ENCODE data around the gene HDAC11.

Gene HDAC11

DNA sequence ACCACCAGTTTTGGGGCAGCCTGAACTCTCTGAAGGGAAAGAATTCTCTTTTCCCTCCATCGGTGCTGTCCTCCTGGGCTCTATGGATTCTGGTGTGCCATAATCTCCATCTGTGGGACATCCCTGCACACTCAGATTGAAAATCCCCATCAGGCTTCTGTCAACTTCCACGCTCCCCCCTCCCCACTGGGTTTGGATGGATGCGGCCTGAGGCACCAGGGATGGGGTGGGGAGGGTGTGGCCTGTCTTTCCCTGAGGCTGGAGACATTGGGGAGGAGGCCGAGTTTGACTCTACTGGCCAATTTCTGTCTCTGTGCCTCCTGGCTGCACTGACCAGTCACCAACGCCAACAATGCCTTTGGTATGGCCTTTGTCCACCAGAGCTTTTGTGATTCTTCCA, 52.5 kb downstream of the HDAC11 start:
- TF ChIP-seq, protein P1, sequence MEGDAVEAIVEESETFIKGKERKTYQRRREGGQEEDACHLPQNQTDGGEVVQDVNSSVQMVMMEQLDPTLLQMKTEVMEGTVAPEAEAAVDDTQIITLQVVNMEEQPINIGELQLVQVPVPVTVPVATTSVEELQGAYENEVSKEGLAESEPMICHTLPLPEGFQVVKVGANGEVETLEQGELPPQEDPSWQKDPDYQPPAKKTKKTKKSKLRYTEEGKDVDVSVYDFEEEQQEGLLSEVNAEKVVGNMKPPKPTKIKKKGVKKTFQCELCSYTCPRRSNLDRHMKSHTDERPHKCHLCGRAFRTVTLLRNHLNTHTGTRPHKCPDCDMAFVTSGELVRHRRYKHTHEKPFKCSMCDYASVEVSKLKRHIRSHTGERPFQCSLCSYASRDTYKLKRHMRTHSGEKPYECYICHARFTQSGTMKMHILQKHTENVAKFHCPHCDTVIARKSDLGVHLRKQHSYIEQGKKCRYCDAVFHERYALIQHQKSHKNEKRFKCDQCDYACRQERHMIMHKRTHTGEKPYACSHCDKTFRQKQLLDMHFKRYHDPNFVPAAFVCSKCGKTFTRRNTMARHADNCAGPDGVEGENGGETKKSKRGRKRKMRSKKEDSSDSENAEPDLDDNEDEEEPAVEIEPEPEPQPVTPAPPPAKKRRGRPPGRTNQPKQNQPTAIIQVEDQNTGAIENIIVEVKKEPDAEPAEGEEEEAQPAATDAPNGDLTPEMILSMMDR (IDR thresholded peaks at IDR 0.05; ENCODE audit: borderline replicate concordance, control extremely low read depth, extremely low read depth, insufficient read depth, missing control alignments): no peak
- in situ Hi-C loops (cut with MboI; ENCODE audit: low sequenced_read_pairs, unreplicated experiment): no loop called here
- no peak for DNase-seq (ENCODE audit: low spot score)

GRCh38 chr3:13533885-13534301, 53.8 kb downstream of the HDAC11 start:
- in situ Hi-C loops (cut with MboI; ENCODE audit: low sequenced_read_pairs, unreplicated experiment): no loop called here
- no peak for DNase-seq (ENCODE audit: low spot score)
- TF ChIP-seq, protein P1 (IDR thresholded peaks at IDR 0.05; ENCODE audit: borderline replicate concordance, control extremely low read depth, extremely low read depth, insufficient read depth, missing control alignments): no peak

GRCh38 chr3:13535526-13535875, 55.4 kb downstream of the HDAC11 start:
- in situ Hi-C loops (cut with MboI; ENCODE audit: low sequenced_read_pairs, unreplicated experiment): no loop called here
- TF ChIP-seq, protein P1 (IDR thresholded peaks at IDR 0.05; ENCODE audit: borderline replicate concordance, control extremely low read depth, extremely low read depth, insufficient read depth, missing control alignments): no peak
- DNase-seq (ENCODE audit: low spot score): no peak

- TF ChIP-seq, protein P1 (IDR thresholded peaks at IDR 0.05; ENCODE audit: borderline replicate concordance, control extremely low read depth, extremely low read depth, insufficient read depth, missing control alignments): no peak
- in situ Hi-C loops (cut with MboI; ENCODE audit: low sequenced_read_pairs, unreplicated experiment): no loop called here
- DNase-seq (ENCODE audit: low spot score): no peak
These were observed 55.8 kb downstream of the HDAC11 start for GRCh38 chr3:13535905-13536304.

GRCh38 chr3:13536432-13536831, 56.3 kb downstream of the HDAC11 start:
- no peak for DNase-seq (ENCODE audit: low spot score)
- in situ Hi-C loops (cut with MboI; ENCODE audit: low sequenced_read_pairs, unreplicated experiment): no loop called here
- TF ChIP-seq, protein P1 (IDR thresholded peaks at IDR 0.05; ENCODE audit: borderline replicate concordance, control extremely low read depth, extremely low read depth, insufficient read depth, missing control alignments): no peak

- TF ChIP-seq, protein P1 (IDR thresholded peaks at IDR 0.05; ENCODE audit: borderline replicate concordance, control extremely low read depth, extremely low read depth, insufficient read depth, missing control alignments): no peak
- DNase-seq (ENCODE audit: low spot score): no peak
- in situ Hi-C loops (cut with MboI; ENCODE audit: low sequenced_read_pairs, unreplicated experiment): no loop called here
These were observed 56.7 kb downstream of the HDAC11 start for GRCh38 chr3:13536832-13537231.

Measured in GM13976 (cell line).